ENCODE results near the gene SMNDC1.
"Not testable (repeated sequence)": the region's sequence is repeated elsewhere in the genome, so short reads cannot be mapped to it uniquely, and the experiment has no call there.

The SMNDC1 gene

DNA sequence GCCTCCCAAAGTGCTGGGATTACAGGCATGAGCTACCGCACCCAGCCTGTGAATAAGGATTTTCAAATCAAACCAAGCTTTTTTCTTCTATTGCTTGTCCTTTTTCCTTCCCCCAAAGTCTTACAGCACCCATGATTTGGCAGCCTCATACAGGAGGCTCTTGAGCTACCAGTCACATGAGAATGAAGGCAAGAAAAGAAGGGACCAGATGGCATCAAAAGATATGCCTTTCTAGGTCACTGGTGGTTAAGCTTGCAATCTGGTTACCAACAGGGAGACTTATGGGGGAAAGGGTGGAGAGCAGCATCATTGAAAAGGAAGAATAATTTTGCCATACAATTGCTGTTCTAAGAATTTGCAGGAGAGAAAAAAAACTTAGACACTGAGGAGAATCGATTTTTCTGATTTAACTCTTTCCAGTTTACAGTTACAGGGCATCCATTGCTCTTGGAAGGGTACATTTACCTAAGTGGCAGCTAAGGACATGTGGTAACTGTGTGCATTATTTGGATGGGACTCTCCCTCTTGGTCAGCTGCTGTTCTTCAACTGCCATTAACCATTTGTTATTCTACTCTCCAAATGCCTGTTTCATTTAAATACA lies 29.5 kb downstream of the SMNDC1 start:
- ATAC-seq (ENCODE audit: low read depth) = no peak

DNA sequence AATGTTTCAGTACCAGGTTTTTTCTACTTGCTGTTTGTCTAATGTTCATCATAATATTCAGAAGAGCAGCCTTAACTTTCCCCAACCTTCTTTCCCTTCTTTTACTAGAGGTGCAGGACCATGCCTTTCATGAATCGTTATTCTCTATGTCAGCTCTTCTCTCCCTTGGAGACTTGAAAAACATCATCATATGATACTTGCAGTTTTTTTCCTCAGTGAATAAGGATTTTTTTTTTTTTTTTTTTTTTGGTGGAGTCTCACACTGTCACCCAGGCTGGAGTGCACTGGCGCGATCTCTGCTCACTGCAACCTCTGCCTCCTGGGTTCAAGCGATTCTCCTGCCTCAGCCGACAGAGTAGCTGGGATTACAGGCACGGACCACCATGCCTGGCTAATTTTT lies 30.1 kb downstream of the SMNDC1 start:
- DNase-seq (ENCODE audit: low spot score) (no peak), ATAC-seq (ENCODE audit: low read depth) (no peak)
- H3K9me3 ChIP-seq (ENCODE audit: severe bottlenecking) = no peaks in the 10 kb centered on the region
- H3K27ac ChIP-seq (ENCODE audit: poor library complexity, severe bottlenecking) = no peak overlapping the region
- no peaks in the 10 kb centered on the region for H3K27me3 ChIP-seq (ENCODE audit: insufficient read depth, poor library complexity, severe bottlenecking)
- peaks cover 5% of the 10 kb centered on the region for H3K4me1 ChIP-seq (ENCODE audit: insufficient read depth, poor library complexity, severe bottlenecking)
- no peak overlapping the region for H3K4me3 ChIP-seq (ENCODE audit: severe bottlenecking)
- TF ChIP-seq, protein P1, sequence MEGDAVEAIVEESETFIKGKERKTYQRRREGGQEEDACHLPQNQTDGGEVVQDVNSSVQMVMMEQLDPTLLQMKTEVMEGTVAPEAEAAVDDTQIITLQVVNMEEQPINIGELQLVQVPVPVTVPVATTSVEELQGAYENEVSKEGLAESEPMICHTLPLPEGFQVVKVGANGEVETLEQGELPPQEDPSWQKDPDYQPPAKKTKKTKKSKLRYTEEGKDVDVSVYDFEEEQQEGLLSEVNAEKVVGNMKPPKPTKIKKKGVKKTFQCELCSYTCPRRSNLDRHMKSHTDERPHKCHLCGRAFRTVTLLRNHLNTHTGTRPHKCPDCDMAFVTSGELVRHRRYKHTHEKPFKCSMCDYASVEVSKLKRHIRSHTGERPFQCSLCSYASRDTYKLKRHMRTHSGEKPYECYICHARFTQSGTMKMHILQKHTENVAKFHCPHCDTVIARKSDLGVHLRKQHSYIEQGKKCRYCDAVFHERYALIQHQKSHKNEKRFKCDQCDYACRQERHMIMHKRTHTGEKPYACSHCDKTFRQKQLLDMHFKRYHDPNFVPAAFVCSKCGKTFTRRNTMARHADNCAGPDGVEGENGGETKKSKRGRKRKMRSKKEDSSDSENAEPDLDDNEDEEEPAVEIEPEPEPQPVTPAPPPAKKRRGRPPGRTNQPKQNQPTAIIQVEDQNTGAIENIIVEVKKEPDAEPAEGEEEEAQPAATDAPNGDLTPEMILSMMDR (IDR thresholded peaks at IDR 0.05; ENCODE audit: poor library complexity, severe bottlenecking) = no peak
- peaks cover 2% of the 10 kb centered on the region for H3K36me3 ChIP-seq (ENCODE audit: low read depth)

More for the DNA sequence above, 29.5 kb downstream of the SMNDC1 start:
- Histone ChIP-seq H3K9me3 (ENCODE audit: severe bottlenecking) (no peaks in the 10 kb centered on the region), H3K27me3 (ENCODE audit: insufficient read depth, poor library complexity, severe bottlenecking) (no peaks in the 10 kb centered on the region), H3K4me3 (ENCODE audit: severe bottlenecking) (no peak overlapping the region), H3K4me1 (ENCODE audit: insufficient read depth, poor library complexity, severe bottlenecking) (peaks cover 5% of the 10 kb centered on the region), H3K36me3 (ENCODE audit: low read depth) (peaks cover 6% of the 10 kb centered on the region), H3K27ac (ENCODE audit: poor library complexity, severe bottlenecking) (no peak overlapping the region)
- TF ChIP-seq, protein P1 (IDR thresholded peaks at IDR 0.05; ENCODE audit: poor library complexity, severe bottlenecking) = no peak
- no peak for DNase-seq (ENCODE audit: low spot score)

DNA sequence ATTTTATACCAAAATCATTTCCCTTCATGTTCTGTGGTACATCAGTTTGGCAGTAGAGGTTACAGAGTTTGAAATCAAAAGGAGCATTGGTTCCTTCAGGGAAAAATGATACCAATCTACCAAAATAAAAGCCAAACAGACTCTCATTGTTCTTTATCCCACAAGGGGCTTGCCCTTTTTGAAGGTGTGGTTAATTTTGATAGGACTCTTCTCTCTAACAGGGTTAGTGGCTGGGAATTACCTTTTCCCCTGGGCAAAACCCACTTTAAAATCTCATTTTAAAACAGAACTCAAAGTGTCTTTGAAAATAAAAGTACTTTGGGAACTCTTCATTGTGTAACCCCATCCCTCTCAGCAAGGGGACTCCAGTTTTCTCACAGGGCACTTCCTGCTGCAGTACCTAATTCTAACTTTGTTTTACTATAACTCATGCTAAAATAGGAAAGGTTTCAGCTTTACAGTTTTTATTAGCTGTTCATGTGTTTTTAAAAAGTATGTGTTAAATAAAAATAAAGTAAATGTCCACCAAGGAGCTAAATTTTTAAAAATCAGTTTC lies 30.6 kb downstream of the SMNDC1 start:
- Histone ChIP-seq H3K4me3 (ENCODE audit: severe bottlenecking) (no peak overlapping the region), H3K4me1 (ENCODE audit: insufficient read depth, poor library complexity, severe bottlenecking) (peaks cover 5% of the 10 kb centered on the region), H3K36me3 (ENCODE audit: low read depth) (no peaks in the 10 kb centered on the region), H3K27ac (ENCODE audit: poor library complexity, severe bottlenecking) (no peak overlapping the region), H3K27me3 (ENCODE audit: insufficient read depth, poor library complexity, severe bottlenecking) (no peaks in the 10 kb centered on the region), H3K9me3 (ENCODE audit: severe bottlenecking) (no peaks in the 10 kb centered on the region)
- ATAC-seq (ENCODE audit: low read depth) = no peak
- TF ChIP-seq, protein P1 (IDR thresholded peaks at IDR 0.05; ENCODE audit: poor library complexity, severe bottlenecking) = no peak
- DNase-seq (ENCODE audit: low spot score) = no peak

DNA sequence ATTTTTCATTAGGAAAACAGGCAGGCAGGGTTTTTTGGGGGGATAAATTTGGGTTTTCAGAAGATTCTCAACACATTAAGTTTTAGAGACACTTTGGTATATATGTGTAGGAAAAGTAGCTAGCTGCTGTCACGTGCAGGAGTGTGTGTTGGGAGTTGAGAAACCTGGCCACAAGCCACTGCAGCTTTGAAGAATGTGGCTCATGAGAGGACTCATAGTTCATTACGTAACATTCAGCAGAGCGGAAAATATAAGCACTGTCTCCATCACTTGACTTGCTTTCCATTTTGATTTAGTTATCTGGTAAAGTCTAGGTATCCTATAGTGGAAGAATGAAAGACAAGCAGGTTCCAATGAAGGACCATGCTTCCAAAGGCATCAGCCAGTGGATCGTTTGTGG lies 31.2 kb downstream of the SMNDC1 start:
- no peak overlapping the region for H3K27ac ChIP-seq (ENCODE audit: poor library complexity, severe bottlenecking)
- DNase-seq (ENCODE audit: low spot score) (no peak), ATAC-seq (ENCODE audit: low read depth) (peak; percentile 48; the same call in 1 of the 3 replicates)
- H3K27me3 ChIP-seq (ENCODE audit: insufficient read depth, poor library complexity, severe bottlenecking) = no peaks in the 10 kb centered on the region
- peaks cover 5% of the 10 kb centered on the region for H3K4me1 ChIP-seq (ENCODE audit: insufficient read depth, poor library complexity, severe bottlenecking)
- TF ChIP-seq, protein P1 (IDR thresholded peaks at IDR 0.05; ENCODE audit: poor library complexity, severe bottlenecking) = no peak
- H3K9me3 ChIP-seq (ENCODE audit: severe bottlenecking) = no peaks in the 10 kb centered on the region
- H3K36me3 ChIP-seq (ENCODE audit: low read depth) = no peaks in the 10 kb centered on the region
- H3K4me3 ChIP-seq (ENCODE audit: severe bottlenecking) = no peak overlapping the region

DNA sequence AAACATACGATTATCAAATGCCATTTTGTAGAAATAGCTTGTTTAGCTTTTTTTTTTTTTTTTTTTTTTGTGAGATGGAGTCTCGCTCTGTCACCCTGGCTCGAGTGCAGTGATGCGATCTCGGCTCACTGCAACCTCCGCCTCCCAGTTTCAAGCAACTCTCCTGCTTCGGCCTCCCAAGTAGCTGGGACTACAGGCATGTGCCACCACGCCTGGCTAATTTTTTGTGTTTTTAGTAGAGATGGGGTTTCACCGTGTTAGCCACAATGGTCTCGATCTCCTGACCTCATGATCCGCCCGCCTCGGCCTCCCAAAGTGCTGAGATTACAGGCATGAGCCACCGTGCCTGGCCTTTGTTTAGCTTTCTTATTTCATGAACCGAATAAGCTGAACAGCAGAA lies 31.7 kb downstream of the SMNDC1 start:
- not testable (repeated sequence) for H3K27ac ChIP-seq (ENCODE audit: poor library complexity, severe bottlenecking); H3K9me3 ChIP-seq (ENCODE audit: severe bottlenecking); H3K27me3 ChIP-seq (ENCODE audit: insufficient read depth, poor library complexity, severe bottlenecking); ATAC-seq (ENCODE audit: low read depth); H3K4me1 ChIP-seq (ENCODE audit: insufficient read depth, poor library complexity, severe bottlenecking); DNase-seq (ENCODE audit: low spot score); H3K4me3 ChIP-seq (ENCODE audit: severe bottlenecking); H3K36me3 ChIP-seq (ENCODE audit: low read depth)

All from RWPE2 (cell line).